22Rv1 (cell line): Measurements from ENCODE around the gene BCAS1.

Experiments
- CTCF ChIP-seq: fragments of 450-650 bp; IDR thresholded peaks from 2 replicates; pipeline ENCODE4 v1.5.1; 2017; ENCODE audit warnings: mild to moderate bottlenecking
- ZFX ChIP-seq: fragments of 450-650 bp; IDR thresholded peaks from 2 replicates; pipeline ENCODE4 v1.6.1; 2017; ENCODE audit warnings: antibody characterized with exemption, borderline replicate concordance

GRCh38 chr20:53934421-53935343, 135.7 kb downstream of the BCAS1 start:
- TF ChIP-seq CTCF (no peak), ZFX (no peak)
